Measurements from ENCODE around the gene MXD4.

The MXD4 gene

DNA sequence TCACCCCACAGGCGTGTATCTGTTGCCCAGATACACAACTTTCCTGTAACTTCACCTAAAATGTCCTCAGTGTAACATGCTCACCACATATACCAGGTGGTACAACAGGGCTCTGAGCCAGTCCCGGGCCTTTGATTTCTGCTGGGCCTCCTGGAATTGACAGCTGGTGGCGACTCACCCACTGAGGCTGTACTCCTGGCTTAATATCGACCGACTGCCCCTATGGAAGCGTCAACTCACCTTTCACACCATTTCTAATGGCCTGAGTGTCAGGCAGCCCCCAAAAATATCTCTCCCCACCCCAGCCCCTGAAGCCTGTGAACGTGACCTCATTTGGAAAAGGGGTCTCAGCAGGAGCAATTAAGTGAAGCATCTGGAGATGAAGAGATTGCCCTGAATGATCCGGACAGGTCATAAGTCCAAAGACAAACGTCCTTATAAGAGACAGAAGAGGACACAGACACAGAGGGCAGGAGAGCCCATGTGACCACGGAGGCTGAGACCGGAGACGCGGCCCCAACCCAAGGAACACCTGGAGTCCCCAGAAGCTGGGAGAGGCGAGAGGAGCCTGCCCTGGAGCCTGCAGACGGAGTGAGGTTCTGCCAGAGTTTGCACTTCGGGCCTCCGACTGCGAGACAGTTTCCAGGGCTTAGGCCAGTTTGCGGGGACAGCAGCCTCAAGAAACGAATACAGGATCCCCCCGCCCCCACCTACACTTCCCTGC is 12.6 kb upstream of the MXD4 start:
- no peak for DNase-seq

DNA sequence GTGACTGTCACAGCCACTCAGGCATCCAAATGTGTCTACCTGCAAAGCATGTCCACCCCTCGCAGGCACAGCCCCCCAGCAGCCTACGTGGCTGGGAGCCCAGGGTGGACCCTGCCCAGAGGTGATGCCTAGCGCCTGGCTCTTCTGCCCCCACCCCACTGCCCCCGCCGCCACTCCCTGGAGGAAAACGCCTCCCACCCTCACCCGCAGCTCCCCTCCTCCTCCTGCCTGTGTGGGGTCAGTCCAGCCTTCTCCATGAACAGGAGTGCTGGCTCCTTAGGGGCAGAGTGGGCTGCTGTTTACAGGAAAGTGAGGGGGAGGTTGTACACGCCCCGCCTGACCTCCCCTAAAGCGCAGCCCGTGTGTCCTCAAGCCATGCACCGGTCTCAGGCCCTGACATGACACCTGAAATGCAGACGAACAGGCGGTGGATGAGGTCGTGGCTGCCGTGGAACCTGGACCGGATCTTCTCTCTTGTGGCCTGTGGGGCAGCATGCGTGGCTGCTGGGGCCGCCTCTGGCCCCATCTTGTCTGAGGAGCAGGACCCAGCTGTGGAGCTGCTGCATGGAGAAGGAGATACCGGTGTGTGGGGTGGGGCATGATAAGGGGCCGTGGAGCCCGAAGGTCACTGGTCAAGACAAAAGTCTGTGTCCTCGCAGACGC is 11.9 kb upstream of the MXD4 start:
- no peak for DNase-seq

DNA sequence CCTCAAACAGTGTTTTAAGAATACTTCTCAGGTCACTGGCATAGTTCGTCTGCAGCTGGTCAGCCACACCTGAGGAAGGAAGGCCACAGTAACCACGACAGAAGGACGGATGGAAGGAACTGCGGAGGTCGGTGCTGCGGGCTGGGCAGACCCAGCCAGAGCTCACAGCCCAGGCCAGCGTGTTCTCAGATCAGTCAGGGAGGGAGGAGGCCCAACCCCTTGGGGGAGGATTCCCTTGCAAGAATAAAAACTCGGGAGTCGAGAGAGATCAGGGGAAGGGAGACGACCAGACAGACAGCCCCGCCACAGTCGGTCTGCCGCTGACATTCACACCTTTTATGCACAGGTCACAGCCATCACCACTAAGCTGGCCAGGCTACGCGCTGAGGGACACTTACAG is 11.3 kb upstream of the MXD4 start:
- no peak for DNase-seq

DNA sequence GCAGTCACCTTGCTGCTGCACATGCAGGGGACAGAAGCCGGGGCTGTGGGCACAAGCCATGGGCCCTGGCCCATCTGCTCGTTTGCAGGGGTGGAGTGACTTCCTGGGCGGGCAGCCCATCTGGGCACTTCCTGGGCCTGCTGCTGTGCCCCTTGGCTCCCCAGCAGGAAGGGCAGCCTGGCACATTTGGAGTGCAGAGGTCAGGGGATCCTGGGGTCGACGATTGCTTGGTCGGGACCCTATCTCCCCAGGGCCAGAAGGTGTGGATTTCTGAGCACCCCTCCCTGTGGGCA is 10.9 kb upstream of the MXD4 start:
- DNase-seq, result no peak

DNA sequence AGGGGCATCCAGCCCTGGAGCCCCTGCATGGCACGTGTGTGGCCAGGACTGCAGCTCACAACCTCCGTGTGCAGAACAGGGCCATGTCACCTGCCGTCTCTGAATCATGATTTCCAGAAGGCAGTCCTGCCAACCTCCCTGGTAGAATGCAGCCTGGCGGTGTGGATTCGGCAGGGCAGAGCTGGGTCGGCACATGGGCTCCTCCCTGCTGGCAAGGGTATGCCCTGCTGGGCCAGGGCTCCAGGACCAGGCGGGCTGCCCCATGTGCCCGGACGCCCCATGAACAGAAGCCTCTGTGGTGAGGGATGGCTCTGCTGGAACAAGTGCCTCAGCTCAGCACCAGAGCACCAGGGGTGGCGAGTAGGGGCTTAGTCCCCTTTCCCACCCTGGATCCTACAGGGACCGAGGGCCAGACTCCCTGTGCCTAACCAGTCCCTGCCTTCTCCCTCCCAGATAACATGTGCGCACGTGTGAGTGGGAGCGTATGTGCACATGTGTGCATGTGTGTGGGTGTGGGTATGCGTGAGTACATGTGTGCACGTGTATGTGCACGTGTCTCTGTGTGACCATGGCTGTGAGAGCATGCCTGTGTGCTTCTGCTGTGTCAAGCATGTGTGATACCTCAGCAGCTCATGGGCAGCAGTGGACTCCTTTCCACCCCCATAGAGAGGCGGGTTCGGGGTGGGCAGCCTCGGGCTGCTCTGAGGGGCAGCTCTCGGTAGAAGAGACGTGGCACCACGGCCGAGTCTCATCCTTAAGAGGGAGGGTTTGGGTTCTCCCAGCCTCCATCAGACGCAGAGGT is 10.3 kb upstream of the MXD4 start:
- no peak for DNase-seq

DNA sequence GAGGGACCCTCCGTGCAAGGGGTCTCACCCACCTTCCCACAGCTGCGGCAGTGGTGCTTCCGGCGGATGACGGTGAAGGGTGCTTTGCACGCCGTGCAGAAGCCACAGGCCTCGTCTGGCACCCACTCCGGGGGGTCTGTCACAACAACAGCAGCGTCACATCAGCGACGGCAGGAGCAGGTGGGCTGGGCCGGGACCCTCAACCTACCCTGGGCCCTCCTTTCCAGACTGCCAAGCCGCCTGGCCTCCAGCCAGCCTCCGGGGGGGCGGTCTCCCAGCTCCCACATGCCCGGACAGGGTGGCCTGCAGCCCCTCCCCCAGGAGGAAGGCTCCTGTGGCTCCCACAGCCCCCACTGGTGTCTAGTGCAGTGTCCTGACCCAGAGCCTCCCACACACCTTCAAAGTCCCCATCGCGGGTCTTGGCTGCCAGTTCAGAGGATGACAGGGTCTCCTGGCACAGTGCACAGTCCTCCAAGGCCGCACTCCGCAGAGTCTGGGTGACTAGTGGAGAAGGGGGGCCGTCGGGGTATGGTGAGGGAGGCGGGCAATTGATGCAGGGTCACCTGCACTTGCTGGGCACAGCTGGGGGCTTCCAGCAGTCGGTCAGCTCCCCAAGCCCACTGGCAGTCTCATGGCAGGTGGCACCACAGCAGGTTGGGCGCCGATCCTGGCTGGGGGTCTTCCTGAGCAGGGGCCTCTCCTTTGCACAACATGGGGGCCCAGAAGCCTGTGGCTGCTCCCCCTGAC is 9.5 kb upstream of the MXD4 start:
- no peak for DNase-seq

DNA sequence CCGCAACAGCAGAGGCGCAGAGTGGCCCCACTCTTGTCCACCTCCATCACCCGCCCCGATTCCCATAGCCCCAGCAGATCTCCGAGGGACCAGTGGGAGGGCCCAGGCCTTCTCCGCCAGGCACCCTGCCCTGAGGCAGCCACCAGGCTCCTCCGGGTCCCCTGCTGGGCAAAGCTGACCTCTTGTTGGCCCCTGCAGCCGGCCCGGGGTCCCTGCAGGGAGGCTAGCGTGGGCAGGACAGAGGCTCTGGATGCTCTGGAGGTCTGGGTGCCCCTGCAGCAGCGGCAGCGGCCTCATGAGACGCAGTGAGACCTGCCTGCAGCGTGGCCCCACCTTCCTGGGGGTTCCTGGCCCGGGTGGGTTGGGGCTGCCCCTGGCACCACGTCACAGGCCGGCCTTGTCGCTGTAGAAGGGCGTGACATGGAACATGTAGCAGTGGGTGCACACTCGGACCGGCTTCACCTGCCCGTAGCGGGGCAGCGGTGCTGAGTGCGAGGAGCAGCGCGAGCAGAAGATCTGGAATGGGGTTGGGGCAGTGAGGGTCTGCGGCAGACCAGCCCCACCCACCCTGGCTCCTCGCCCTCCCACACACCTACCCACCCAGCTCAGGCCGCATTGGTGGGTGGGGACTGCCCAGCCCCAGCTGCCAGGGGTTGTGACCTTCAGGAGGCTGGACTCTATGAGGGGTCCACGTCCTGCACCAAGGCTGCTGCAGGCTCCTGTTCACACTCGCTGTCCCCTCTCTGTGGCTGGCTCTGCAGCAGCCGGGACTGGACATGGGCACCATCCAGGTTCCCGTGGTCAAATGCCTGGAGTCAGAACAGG is 8.6 kb upstream of the MXD4 start:
- DNase-seq, result no peak

DNA sequence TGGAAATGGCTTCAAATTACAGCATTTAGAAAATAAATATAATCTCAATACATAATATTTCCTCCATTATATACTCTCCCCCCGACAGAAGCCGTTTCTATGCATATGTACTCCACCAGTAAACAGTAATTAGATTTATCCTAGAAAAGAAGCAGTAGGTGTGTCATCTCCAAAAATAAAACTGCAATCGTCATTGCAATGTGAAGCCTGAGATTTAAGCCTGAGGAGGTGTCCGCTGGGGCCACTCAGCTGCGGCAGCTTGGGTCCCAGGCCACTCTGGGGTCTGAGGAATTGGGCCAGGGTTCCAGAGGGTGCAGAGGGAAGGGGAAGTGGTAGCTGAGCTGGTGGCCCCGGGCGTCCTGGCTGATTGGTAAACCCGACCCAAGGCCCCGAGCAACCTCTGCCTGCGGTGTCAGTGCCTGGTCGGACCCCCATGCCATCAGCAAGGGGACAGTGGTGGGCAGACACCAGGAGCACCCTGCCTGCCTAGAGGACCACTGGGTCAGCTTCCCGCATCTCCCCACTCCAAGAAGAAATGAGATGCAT is 7.8 kb upstream of the MXD4 start:
- DNase-seq, result no peak

DNA sequence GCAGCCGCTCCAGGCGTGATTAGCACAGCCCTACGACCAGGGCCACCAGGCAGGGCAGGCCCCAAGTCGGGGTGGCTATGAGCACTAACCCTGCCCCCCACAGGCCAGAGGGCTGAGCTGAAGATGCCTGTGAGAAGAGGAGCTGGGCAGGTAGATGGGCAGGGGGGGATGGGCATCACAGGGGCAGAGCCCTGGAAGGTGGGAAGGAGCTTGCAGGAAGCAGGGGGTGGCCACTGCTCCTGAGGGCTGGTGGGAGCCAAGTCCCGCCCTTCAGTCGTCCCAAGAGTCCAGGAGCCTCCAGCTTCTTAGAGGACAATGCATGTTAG is 7.3 kb upstream of the MXD4 start:
- no peak for DNase-seq

DNA sequence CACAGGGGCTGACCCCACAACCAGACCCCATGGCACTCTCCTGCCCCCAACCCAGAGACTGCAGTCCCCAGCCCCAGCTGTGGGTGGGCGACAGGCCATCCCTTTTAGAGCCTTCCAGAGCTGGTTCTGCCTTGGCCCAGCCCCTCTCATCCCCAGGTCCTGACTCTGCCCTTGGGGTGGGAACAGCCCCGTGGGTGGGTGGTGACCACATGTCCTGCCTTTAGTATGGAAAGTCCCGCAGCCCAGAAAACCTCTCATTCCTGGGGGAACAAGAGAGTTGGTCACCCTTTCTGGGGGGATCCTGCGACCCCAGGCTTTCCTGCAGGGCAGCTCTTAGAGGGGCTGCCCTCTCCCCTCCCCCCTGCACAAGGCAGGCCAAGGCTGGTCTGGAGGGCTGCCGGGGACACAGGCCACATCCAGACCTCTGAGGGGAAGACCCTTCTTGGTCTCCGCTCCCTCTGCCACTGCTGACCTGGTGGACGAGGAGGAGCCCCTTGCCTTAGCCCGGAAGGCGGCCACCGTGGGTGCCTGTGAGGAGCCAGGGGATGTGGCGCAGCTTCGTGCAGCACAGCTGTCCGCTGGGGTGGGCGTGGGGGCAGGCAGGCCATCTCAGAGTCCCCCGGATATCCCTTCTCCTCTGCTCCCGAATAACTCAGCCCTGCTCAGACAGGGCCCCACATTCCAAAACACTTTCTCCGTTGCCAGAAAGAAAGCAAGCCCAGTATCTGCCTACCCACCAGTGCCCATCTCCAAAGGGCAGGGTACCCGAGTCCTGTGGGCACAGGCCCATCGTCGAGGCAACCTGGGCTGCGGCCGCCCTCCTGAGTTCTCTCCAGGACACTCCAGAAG is 6.7 kb upstream of the MXD4 start:
- DNase-seq, result no peak

DNA sequence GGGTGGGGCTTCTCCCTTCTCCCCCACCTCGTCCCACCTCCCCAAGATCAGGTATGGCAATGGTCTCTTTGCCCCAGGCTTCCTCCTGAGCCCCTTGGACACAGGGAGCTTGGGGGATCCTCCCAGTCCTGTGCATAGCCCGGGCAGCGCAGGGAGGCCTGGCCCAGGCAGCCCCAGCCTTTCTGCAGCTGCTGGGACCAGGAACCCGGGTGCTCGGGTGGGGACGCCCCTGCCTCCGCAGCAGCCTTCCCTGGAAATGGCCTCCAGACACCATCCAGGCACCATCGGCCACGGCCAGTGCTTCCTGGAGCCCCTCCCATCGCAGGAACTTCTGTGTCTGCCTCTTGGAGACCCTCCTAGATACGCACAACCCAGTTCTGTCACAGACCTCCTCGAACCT is 5.9 kb upstream of the MXD4 start:
- DNase-seq, result no peak

DNA sequence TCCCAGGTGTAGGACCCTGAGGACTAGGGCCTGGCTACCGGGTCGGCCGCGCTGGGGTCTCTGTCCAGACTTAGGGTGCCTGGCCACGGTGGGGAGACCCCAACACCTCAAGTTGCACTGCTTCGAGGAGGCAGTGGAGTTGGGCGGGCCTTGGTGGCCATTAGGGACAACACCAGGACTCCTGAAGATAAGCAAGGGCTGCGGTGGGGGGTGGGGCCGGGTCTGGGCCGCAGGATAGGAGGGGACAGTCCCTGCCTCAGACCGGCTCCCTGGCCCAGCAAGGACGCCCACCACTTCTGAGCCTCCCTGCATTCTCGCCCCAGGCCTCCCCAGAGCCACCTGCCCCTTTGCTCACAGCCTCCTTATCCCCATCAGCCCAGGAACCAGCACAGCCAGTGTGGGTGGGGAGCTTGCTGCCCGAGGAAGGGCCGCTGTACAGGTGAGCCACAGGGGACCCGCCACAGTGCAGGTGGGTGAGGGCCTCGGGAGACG is 5.5 kb upstream of the MXD4 start:
- DNase-seq, result no peak

DNA sequence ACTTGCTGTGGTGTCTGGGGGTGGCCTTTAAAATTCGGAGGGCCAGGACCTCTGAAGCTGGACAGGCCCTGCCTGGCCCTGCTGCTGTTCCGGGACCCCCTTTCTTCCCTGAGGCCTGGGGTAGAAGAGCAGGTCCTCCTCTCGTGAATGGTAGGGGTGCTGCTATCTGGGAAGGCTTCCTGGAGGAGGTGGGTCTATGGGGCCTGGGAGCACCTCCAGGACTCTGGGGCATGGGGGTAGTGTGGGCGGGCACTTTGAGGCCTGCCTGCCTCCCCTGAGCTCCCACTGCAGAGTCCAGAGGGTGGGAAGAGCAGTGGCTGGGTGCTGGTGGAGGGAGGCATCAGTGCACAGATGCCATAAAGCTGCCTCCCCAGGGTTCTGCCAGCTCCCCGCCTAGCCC is 4.9 kb upstream of the MXD4 start:
- no peak for DNase-seq

DNA sequence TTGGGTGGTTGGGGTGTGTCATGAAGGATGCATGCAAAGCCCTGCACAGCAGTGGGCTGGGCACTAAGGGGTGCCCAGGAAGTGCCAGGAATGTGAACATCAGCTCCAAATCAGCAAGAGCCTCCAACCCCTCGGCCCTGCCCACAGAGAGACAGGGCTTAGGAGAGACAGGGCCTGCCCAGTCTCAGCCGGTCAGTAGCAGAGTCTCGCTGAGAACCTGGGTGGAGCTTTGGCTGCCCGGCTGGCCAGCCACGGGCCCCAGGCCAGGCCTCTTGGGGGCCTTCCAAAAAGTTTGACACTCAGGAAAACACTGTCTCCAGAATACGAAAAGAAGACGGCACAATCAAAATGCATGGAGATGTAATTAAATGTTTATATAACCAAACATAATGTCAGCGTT is 4.3 kb upstream of the MXD4 start:
- DNase-seq, result no peak

DNA sequence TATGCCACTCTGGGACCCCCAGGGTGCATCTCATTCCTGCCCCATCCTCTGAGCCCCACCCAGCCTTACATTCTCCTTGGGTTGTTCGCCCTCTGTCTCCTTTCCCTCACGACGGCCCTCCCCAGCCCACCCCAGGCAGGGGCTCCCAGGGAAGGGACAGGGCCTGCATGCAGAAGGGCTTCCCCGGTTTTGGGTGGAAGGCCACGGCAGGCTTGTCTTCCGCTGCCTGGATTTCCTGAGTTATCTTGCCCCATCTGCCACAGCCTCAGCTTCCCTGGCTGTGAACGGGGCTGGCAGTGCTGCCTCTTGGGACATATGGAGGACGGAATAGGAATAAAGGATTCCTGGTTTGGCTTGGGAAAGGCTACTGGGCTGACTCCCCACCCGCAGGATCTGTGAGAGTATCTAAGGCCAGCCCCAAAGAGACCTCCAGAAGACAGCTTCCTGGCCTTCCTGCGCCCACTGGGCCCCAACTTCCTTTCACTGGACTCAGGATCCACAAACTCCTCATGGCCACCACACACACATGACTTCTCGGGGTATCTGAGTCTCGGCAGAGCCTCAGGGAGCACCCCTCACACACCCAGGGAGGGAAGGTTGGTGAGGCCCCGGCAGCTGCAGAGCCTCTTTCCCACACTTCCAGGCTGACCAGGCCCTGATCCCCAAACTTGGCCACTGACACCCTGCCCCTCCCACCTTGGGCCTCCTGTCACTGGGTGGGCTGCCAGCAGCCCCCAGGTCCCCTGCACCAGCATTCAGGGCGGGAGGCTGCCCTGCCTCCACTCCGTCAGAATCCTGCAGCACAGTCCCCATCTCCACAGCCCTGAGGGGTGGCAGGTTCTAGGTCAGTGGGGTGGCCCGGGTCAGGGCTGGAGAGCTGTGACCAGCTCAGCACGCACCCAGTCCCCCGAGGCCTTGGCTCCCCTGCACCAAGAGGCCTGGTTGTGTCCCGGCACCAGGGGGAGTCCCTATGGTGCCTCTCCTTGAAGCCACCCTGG is 3.5 kb upstream of the MXD4 start:
- DNase-seq, result no peak

DNA sequence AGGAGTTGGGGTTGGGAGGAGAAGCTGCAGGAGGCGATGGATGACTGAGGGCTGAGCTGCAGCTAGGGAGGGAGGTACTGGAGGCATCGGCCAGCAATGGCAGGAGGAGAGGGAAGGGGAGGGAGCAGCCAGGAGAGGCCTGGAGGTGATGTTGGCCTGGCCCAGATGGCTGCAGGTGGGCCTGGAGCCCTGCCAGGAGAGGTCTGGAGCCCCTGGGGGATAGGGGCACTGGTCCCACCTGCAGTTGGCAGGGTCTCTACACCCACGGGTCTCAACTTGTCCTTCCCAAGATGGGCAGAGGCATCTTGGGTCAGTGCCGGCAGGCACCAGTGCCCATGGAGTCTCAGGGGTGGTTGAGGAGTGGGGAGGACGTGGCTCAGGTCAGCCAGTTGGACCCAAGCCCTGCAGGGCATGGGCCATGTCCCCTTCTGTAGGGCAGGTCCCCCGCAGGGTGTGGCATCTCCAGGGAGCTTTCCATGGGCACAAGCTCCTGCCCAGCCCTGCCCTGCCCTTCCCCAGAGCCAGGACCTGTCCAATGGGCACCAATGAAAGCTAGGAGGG is 2.7 kb upstream of the MXD4 start:
- DNase-seq, result no peak

DNA sequence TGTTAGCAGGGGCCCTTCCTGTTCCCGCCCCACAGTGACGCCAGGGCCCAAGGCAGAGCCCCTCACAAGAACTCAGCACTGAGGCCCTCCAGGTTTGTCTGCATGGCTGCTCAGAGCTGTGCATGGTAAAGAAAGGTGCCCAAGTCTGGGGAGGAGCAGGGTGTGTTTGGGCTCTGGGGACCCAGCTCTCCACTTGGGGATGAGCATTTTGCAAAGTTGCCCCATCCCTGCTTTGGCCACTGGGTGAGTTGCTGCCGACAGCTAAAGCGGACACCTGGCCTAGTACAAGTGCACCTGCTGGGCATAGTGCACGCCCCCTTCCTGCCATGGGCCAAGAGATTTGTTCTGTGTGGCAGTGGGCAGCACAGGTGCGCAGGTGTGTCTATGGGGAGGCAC is 2.0 kb upstream of the MXD4 start:
- DNase-seq, result no peak

DNA sequence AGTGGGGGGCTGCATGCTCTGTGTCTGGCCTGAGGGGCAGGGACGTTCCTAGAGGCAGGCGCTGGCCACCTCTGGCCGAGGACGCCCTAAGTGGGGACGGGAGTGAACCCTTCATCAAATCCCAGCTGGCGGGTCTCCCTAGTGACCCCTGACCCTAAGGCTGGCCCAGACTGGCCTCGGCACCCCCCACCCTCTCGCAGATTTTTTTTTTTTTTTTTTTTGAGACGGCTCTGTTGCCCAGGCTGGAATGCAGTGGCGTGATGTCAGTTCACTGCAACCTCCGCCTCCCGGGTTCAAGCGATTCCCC is 988 bp upstream of the MXD4 start:
- no peak for DNase-seq

DNA sequence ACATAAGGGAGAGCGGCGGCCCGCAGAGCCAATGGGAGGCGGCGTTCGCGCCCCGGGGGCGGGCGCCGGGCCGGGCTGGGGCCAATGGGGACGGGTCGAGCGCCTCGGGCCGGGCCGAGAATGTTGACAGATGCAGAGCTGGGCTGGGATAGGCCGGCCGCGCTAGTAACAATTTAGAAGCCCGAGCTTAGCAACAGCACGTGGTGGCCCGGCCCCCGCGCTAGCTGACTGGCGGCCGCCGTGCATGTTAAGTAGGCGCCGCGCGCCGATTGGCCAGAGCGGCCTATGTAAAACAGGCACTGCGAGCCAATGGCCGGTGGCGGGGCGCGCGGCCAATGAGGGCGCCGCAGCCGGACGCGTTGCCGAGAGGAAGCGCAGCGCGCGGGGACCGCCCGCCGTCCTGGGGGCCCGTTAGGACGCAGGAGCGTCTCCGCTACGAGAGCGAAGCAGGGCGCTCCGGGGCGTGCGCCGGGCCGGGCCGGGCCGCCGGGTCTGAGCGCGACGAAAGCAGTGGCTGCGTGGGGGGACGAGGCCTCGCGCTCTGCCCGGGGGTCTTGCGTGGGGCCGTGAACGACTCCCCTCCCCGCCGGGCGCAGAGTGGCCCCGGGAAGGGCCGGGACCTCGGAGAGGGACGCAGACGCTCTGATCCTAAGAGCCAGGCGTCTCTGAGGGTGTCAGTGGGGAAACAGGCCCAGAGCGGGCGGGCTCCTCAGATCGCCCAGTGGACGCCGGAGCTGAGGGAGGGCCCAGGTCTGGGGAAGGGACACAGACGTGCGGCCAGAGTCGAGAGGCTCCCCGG is 435 bp upstream of the MXD4 start:
- peak; percentile 97 for DNase-seq

Data from activated CD8-positive, alpha-beta memory T cell treated with anti-CD3 and anti-CD28 coated beads for 24 hours (primary cell).